HepG2 (cell line): ENCODE measurements around the gene KLKB1. TPM values are rescaled to one million over a fixed set of nuclear protein-coding genes. Genes with fewer than 3 reads are reported as not detected.

Experiments
- ARHGAP35 ChIP-seq: sonication (generic); formaldehyde crosslinking; IDR thresholded peaks from 2 replicates; pipeline ENCODE4 v1.9.0; 2022; ENCODE audit warnings: mild to moderate bottlenecking, inconsistent platforms, moderate library complexity, missing genetic modification reagents, borderline replicate concordance
- CERS6 ChIP-seq: sonication (generic); formaldehyde crosslinking; IDR thresholded peaks from 2 replicates; pipeline ENCODE4 v1.5.0; 2020; ENCODE audit warnings: missing genetic modification reagents
- ELF1 ChIP-seq: sonication (generic); formaldehyde crosslinking; IDR thresholded peaks from 2 replicates; pipeline ENCODE4 v1.4.0; 2020; ENCODE audit warnings: missing genetic modification reagents
- FOXO1 ChIP-seq: sonication (generic); formaldehyde crosslinking; IDR thresholded peaks from 2 replicates; pipeline ENCODE4 v1.4.0; 2020; ENCODE audit warnings: missing genetic modification reagents
- GZF1 ChIP-seq: sonication (generic); formaldehyde crosslinking; IDR thresholded peaks from 2 replicates; pipeline ENCODE4 v1.5.1; 2020; ENCODE audit warnings: mild to moderate bottlenecking, missing genetic modification reagents
- KDM4B ChIP-seq: sonication (generic); formaldehyde crosslinking; IDR thresholded peaks from 2 replicates; pipeline ENCODE4 v1.4.0; 2020; ENCODE audit warnings: missing genetic modification reagents
- NONO ChIP-seq, 2 experiments: fragments of 450-650 bp in 1 of 2; sonication (generic) in 1 of 2; formaldehyde crosslinking in 1 of 2; IDR thresholded peaks in 1 of 2; conservative IDR thresholded peaks in 1 of 2; 2 replicates each; pipeline versions ENCODE4 v1.6.1 to v1.8.0; 2017 to 2022; ENCODE audit warnings: mild to moderate bottlenecking in 1 of 2, missing genetic modification reagents in 1 of 2, moderate library complexity in 1 of 2
- REPIN1 ChIP-seq: sonication (generic); formaldehyde crosslinking; IDR thresholded peaks from 2 replicates; pipeline ENCODE4 v1.8.0; 2022; ENCODE audit warnings: missing genetic modification reagents, low read depth, mild to moderate bottlenecking, borderline replicate concordance
- SNAPC5 ChIP-seq: sonication (generic); formaldehyde crosslinking; IDR thresholded peaks from 2 replicates; pipeline ENCODE4 v1.8.1; 2023; ENCODE audit warnings: mild to moderate bottlenecking, missing genetic modification reagents, borderline replicate concordance
- THAP11 ChIP-seq: IDR thresholded peaks from 2 replicates; pipeline ENCODE4 v1.6.1; 2016; ENCODE audit warnings: missing biosample characterization, missing genetic modification reagents
- USF2 ChIP-seq, 2 experiments: sonication (generic) in 1 of 2; formaldehyde crosslinking in 1 of 2; IDR thresholded peaks; 2 replicates each; pipeline versions ENCODE4 v1.5.1 to v1.6.1; 2011 to 2020; ENCODE audit warnings: borderline replicate concordance in 1 of 2, low read depth in 1 of 2, low read length in 1 of 2, mild to moderate bottlenecking in 1 of 2, missing genetic modification reagents in 1 of 2, moderate library complexity in 1 of 2
- ZBTB38 ChIP-seq: sonication (generic); formaldehyde crosslinking; IDR thresholded peaks from 2 replicates; pipeline ENCODE4 v1.5.1; 2020; ENCODE audit warnings: mild to moderate bottlenecking, missing genetic modification reagents
- ZNF263 ChIP-seq: sonication (generic); formaldehyde crosslinking; IDR thresholded peaks from 2 replicates; pipeline ENCODE4 v1.4.0; 2020; ENCODE audit warnings: missing genetic modification reagents
- ZNF382 ChIP-seq: sonication (generic); formaldehyde crosslinking; IDR thresholded peaks from 2 replicates; pipeline ENCODE4 v1.5.0; 2020; ENCODE audit warnings: missing genetic modification reagents, mild to moderate bottlenecking, borderline replicate concordance
- ZNF468 ChIP-seq: sonication (generic); formaldehyde crosslinking; IDR thresholded peaks from 2 replicates; pipeline ENCODE4 v1.8.0; 2022; ENCODE audit warnings: mild to moderate bottlenecking, moderate library complexity, missing genetic modification reagents
- ZNF530 ChIP-seq: sonication (generic); formaldehyde crosslinking; IDR thresholded peaks from 2 replicates; pipeline ENCODE4 v1.5.0; 2020; ENCODE audit warnings: low read depth, mild to moderate bottlenecking, missing genetic modification reagents
- ZNF841 ChIP-seq: sonication (generic); formaldehyde crosslinking; IDR thresholded peaks from 2 replicates; pipeline ENCODE4 v1.8.1; 2023; ENCODE audit warnings: missing genetic modification reagents, borderline replicate concordance
- ZNF879 ChIP-seq: sonication (generic); formaldehyde crosslinking; IDR thresholded peaks from 2 replicates; pipeline ENCODE4 v1.8.1; 2023; ENCODE audit warnings: missing genetic modification reagents
- polyA plus RNA-seq, 8 experiments: library from polyadenylated mRNA; depleted of rRNA in 3 of 8; stranded (reverse) in 7 of 8; unstranded in 1 of 8; fragments of >200 nt; fragmentation: Illumina TruSeq in 4 of 8; extraction: Trizol in 4 of 8; gene quantifications; 2 replicates each; pipeline versions ENCODE4 v1.2.1 to v1.2.3, GENCODE V29; 2011 to 2016; ENCODE audit warnings: low read depth in 4 of 8, missing spikeins in 1 of 8, mixed read lengths in 1 of 8; ENCODE audit not compliant: insufficient read depth in 1 of 8
- total RNA-seq, 5 experiments: library from RNA; depleted of rRNA; stranded (reverse); fragments of >200 nt; fragmentation: Illumina TruSeq; extraction: Trizol; gene quantifications; 2 replicates each; pipeline ENCODE4 v1.2.3, GENCODE V29; 2016; ENCODE audit warnings: low read depth in 1 of 5
- TF ChIP-seq, protein P1 (sequence below): sonication (generic); formaldehyde crosslinking; IDR thresholded peaks from 2 replicates; pipeline ENCODE4 v1.4.0; 2020; ENCODE audit warnings: missing genetic modification reagents
- TF ChIP-seq, protein P2 (sequence below): sonication (generic); formaldehyde crosslinking; IDR thresholded peaks from 2 replicates; pipeline ENCODE4 v1.8.0; 2022; ENCODE audit warnings: mild to moderate bottlenecking, missing genetic modification reagents, moderate library complexity
- TF ChIP-seq, protein P3 (sequence below): sonication (generic); formaldehyde crosslinking; IDR thresholded peaks from 2 replicates; pipeline ENCODE4 v1.4.0; 2020; ENCODE audit warnings: missing genetic modification reagents, borderline replicate concordance

KLKB1 gene
- total and polyA plus RNA-seq, 2 of the 13 experiments (the other 11 are each of a cell fraction or from before 2014, with no cell fraction given) = 0.26 to 0.49 TPM

- TF ChIP-seq ZNF841 (CRISPR knock-in tag) (no peak), KDM4B (no peak), ZNF879 (CRISPR knock-in tag) (no peak), NONO (IDR thresholded peaks at IDR 0.05) (no peak), NONO (CRISPR knock-in tag; conservative IDR thresholded peaks at IDR 0.05) (no peak), FOXO1 (CRISPR knock-in tag) (no peak), ZNF468 (CRISPR knock-in tag) (no peak), USF2 (IDR thresholded peaks at IDR 0.05; ENCODE audit: low read depth, low read length) (no peak), USF2 (CRISPR knock-in tag; IDR thresholded peaks at IDR 0.05; ENCODE audit: borderline replicate concordance) (no peak), REPIN1 (CRISPR knock-in tag) (no peak), THAP11 (CRISPR knock-in tag) (0 out of 2 replicates have a peak, but pooled peaks have one; percentile 12), CERS6 (CRISPR knock-in tag) (no peak), ZNF382 (CRISPR knock-in tag) (no peak), ARHGAP35 (no peak), ZNF263 (CRISPR knock-in tag) (0 out of 2 replicates have a peak, but pooled peaks have one; percentile 43), SNAPC5 (CRISPR knock-in tag) (no peak), GZF1 (CRISPR knock-in tag) (no peak), ZBTB38 (CRISPR knock-in tag) (no peak), ELF1 (CRISPR knock-in tag) (0 out of 2 replicates have a peak, but pooled peaks have one; percentile 20), ZNF530 (no peak)
- TF ChIP-seq, protein P1, sequence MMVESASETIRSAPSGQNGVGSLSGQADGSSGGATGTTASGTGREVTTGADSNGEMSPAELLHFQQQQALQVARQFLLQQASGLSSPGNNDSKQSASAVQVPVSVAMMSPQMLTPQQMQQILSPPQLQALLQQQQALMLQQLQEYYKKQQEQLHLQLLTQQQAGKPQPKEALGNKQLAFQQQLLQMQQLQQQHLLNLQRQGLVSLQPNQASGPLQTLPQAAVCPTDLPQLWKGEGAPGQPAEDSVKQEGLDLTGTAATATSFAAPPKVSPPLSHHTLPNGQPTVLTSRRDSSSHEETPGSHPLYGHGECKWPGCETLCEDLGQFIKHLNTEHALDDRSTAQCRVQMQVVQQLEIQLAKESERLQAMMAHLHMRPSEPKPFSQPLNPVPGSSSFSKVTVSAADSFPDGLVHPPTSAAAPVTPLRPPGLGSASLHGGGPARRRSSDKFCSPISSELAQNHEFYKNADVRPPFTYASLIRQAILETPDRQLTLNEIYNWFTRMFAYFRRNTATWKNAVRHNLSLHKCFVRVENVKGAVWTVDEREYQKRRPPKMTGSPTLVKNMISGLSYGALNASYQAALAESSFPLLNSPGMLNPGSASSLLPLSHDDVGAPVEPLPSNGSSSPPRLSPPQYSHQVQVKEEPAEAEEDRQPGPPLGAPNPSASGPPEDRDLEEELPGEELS (CRISPR knock-in tag) = no peak
- TF ChIP-seq, protein P2, sequence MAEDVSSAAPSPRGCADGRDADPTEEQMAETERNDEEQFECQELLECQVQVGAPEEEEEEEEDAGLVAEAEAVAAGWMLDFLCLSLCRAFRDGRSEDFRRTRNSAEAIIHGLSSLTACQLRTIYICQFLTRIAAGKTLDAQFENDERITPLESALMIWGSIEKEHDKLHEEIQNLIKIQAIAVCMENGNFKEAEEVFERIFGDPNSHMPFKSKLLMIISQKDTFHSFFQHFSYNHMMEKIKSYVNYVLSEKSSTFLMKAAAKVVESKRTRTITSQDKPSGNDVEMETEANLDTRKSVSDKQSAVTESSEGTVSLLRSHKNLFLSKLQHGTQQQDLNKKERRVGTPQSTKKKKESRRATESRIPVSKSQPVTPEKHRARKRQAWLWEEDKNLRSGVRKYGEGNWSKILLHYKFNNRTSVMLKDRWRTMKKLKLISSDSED = no peak
- TF ChIP-seq, protein P3, sequence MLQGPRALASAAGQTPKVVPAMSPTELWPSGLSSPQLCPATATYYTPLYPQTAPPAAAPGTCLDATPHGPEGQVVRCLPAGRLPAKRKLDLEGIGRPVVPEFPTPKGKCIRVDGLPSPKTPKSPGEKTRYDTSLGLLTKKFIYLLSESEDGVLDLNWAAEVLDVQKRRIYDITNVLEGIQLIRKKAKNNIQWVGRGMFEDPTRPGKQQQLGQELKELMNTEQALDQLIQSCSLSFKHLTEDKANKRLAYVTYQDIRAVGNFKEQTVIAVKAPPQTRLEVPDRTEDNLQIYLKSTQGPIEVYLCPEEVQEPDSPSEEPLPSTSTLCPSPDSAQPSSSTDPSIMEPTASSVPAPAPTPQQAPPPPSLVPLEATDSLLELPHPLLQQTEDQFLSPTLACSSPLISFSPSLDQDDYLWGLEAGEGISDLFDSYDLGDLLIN = no peak
Observed at GRCh38 chr4:186266729-186267456, 39.6 kb downstream of the KLKB1 start (continued).
